Omental fat pad (tissue), 4 donors: ENCODE measurements around the gene ZNF385A. TPM values are rescaled to one million over a fixed set of nuclear protein-coding genes. Genes with fewer than 3 reads are reported as not detected.

ENCODE experiments used
- ATAC-seq: fragments of 150-250 bp; one replicate; pipeline ENCODE4 v1.9.1; 2016; ENCODE audit warnings: mild to moderate bottlenecking, moderate library complexity; ENCODE audit not compliant: low FRiP score
- DNase-seq: peaks from one replicate; pipeline ENCODE4 v3.0.0-alpha.2; 2019; ENCODE audit warnings: low spot score
- total RNA-seq, 4 donors: library from RNA; depleted of rRNA; stranded (reverse); fragments of >200 nt; gene quantifications; one replicate each; pipeline ENCODE4 v1.1.0, GENCODE V29; 2016
- TF ChIP-seq, protein P1 (sequence below), 3 donors: fragments of 450-650 bp; IDR thresholded peaks; one replicate each; pipeline ENCODE4 v1.5.1; 2016 to 2017; ENCODE audit warnings: antibody characterized with exemption in 3 of 3, mild to moderate bottlenecking in 3 of 3, moderate library complexity in 2 of 3

The ZNF385A gene
- total RNA-seq, 4 donors from 2014 or later: 9.5 to 36.3 (median 21.8) TPM

DNA sequence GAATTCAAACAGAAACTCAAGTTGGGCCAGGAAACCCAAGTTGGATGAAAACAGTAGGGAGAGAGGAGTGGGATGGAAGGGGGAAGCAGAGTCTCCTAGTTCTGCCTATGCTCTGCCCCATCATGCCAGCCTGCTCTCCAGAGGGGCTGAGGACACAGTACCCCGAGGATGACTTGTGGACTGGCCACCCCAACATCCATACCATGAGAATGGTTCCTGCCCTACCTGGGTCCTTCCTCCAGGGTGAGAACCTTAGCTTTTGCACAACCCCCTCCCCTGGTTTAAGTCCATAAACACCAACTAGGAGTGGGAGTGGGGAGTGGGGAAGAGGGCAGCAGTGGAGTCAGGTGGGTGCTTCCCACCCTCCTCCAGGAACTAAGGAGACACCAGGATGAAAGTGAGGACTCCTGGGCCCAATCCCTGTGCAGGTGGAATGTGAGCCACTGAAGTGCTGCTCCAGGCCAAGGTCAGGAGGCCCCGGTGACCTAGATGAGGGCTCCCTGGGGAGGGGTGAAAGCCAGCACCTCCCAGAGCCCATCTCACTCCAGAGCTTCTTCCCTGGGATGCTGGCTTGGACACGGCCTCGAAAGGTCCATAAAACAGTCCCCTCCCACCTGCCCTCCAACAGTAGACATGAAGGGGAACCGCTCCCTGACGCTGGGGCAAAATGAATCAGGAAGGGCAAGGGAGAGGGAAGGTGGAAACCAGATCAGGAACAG, 6.6 kb downstream of the ZNF385A start:
- ATAC-seq: no peak
- TF ChIP-seq, protein P1, sequence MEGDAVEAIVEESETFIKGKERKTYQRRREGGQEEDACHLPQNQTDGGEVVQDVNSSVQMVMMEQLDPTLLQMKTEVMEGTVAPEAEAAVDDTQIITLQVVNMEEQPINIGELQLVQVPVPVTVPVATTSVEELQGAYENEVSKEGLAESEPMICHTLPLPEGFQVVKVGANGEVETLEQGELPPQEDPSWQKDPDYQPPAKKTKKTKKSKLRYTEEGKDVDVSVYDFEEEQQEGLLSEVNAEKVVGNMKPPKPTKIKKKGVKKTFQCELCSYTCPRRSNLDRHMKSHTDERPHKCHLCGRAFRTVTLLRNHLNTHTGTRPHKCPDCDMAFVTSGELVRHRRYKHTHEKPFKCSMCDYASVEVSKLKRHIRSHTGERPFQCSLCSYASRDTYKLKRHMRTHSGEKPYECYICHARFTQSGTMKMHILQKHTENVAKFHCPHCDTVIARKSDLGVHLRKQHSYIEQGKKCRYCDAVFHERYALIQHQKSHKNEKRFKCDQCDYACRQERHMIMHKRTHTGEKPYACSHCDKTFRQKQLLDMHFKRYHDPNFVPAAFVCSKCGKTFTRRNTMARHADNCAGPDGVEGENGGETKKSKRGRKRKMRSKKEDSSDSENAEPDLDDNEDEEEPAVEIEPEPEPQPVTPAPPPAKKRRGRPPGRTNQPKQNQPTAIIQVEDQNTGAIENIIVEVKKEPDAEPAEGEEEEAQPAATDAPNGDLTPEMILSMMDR (IDR thresholded peaks at IDR 0.05): no peak
- no peak for DNase-seq

DNA sequence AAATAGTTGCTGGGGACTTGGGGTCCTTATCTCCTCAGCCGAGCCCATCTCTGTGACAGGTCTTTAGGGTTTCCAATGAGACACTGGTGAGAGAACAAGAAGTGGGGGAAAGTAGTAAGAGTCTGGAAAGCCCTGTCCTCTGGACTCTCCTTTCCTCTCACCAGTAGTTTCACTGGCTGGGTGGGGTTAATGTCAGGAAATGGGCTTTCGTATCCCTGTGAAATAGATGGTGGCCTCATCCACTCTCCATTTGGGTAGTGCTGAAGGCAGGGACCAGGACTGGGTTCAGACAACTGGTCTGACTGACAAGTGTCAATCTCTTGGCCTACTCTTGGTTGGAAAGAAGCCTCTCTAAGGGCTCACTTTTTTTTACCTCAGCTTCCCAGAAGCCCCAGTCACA, 7.5 kb downstream of the ZNF385A start:
- DNase-seq: no peak
- TF ChIP-seq, protein P1 (IDR thresholded peaks at IDR 0.05): no peak
- ATAC-seq: no peak

DNA sequence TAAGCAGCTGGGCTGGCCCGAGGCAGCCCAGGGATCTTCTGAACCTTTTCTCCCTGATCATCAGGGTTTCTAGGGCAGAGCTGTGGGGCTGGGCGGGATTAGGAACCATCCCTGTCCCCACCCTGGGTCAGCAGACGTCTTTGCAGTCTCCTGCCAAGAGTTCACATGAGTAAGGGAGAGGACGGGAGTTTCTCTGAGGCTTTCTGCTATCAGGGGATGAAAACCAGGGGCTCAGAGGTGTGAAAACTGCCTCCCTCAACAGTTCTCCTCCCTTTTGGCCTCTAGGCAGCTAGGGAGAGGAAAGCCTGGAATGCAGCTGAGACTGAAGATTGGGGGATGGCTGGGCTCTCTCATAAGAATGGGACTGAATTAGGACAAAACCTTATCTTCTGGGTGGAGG, 7.9 kb downstream of the ZNF385A start:
- TF ChIP-seq, protein P1 (IDR thresholded peaks at IDR 0.05): no peak
- DNase-seq (no peak), ATAC-seq (no peak)

DNA sequence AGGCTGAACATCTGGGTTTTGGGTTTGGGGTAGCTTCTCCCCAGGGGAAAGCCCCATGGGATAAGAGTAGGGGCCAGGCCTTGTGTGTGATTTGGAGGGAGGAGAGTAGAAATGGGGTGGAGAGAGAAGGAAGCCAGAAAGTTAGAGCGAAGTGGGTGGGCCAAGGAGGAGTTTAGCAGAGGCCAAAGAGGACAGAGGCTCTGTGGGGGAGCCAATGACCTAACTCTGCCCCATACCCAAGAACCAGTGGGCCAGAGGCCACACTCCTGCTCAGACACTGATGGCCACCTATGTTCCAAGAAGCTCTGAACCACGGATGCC, 9.3 kb downstream of the ZNF385A start:
- DNase-seq (no peak), ATAC-seq (no peak)
- TF ChIP-seq, protein P1 (IDR thresholded peaks at IDR 0.05): no peak

DNA sequence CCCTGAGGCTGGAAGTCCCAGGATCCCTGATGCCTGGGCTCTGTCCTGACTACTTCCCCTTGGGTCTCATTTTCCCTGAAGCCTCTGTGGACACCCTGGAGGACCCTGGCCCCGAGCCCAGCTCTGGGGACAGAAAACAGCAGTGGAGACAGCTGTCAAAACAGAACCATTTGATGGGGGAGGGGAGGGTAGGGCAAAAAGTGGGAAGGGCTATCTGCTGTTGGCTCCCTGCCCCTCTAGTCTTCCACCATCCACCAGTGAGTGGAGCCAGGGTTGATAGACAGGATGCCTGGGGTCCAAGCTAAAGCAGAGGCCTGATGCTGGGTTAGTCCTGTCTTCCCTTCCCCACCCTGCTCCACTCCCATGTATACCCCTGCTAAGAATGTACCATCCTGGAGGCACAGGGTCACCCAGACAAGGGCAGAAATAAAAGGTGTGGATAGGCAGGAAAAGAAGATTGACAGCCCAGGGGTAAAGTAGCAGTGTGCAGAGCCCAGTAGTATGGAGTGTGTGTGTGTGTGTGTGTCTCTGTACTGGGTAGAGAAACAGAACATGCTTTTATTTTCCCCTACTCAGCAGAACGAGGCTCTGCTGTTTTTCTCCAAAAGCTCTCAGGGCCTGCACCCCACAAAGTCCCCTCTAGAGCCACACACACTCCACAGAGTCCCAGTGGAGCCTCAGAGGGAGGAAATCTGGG, 9.8 kb downstream of the ZNF385A start:
- DNase-seq (no peak), ATAC-seq (no peak)
- TF ChIP-seq, protein P1 (IDR thresholded peaks at IDR 0.05): no peak

DNA sequence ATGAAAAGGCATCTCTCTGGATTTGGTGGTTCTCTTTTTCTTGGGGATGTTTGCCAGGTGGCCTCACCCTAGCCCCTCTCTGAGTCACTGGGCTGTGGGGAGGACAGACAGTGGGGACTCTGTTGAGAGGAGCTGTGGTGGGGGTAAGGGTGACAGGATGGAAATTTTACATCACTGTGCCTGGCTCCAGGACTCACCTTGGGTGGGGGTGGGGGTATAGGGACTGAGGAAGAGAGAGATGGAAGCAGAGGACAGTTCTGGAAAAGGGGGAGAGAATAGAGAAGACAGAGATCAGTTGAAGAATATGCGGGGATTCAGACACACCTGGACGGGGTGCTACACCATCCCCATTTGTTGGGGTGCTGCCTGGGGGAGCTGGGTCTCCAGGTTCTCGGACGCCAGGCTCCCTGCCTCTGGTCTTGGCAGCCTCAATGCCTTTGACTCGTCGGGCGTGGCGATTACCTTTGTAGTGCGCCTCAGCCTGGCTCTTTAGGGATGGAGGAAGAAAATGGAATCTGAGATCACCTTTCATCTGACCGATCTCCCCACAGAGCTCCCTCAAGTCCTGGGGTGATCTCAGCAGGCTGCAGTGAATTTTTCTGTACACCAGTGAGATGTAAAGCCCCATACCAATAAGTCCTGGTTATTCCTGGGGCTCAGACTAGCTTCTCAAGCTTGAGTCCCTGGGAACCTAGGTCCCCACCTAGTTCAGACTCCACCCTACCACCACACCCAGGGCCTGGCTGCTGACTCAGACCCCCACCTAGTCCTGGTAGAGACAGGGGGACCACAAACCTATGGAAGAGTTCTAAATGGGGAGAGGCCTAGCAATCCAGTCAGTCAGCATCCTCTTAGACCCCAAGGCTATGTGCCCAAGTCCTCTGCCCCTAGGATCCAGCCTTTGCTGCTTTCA, 10.6 kb downstream of the ZNF385A start:
- TF ChIP-seq, protein P1 (IDR thresholded peaks at IDR 0.05): no peak
- no peak for ATAC-seq
- no peak for DNase-seq
